HG02571 (cell line): ENCODE results near the gene IRF5.
"Not testable (repeated sequence)": the region's sequence is repeated elsewhere in the genome, so short reads cannot be mapped to it uniquely, and the experiment has no call there.

Source experiments
- ATAC-seq: cut with Tn5 transposase; IDR thresholded peaks from one replicate; pipeline ENCODE4 v1.9.1; 2021; ENCODE audit warnings: mild to moderate bottlenecking, moderate library complexity; ENCODE audit not compliant: unreplicated experiment

IRF5 gene

DNA sequence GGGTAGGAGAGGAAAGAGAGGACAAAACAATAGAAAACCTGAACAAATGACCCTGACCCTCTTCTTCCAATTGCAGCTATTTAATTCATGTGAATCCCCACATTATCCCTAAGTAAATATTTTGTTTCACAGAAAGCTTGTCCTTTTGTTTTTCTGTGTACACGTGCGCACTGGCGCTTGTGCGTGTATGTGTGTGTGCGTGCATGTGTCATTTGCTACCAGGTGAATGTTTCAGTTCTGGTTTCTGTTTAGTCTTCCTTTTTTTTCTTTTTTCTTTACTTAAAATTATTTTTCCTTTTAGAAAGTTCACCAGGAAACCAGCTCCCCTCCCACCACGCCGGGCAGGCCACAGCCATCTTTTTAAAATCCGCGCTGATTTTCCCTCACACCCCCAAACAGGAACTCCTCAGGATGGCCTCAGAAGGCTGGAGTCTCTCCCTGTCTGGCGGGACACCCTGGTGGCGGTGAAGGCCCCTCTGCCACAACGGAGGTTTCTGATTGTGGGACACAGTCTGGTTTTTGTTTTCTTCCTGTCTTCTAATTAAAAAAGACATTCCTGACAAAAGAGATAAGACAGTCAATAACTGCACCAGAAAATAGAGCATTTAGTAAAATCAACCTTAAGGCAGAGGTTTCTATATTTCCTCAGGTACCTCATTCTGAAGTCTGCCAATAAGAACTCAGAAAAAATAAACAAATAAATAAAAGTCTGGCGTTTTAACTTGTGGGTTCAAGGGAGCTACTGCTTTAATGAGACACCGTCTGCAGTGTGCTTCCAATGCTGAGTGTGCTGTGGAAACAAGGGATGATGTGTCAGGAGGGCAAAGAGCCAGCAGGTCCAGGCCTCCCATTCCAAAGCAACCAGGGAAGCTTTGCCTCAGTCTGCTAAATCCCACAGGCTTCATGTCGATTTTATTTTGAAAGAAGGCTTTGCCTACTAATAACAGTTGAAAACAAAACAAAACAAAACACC, 17.4 kb downstream of the IRF5 start:
- peak; percentile 52 for ATAC-seq

DNA sequence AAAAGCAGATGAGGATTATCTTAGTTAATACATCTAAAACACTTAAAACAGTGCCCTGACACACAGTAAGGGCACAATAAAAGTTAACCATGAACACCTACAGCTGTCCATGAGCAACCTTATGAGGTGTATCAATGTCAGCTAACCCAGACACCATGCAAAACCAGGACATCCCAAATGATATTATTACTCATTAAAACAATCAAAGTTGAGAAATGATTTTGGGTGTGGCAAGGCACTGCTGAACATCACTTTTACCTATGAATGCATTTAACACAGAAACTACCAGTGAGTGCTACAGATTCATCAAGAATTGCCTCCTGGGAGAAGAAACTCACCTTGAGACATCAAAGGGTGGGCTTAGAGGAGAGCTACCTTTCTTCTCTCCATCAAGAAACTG, 18.3 kb downstream of the IRF5 start:
- ATAC-seq: no peak

DNA sequence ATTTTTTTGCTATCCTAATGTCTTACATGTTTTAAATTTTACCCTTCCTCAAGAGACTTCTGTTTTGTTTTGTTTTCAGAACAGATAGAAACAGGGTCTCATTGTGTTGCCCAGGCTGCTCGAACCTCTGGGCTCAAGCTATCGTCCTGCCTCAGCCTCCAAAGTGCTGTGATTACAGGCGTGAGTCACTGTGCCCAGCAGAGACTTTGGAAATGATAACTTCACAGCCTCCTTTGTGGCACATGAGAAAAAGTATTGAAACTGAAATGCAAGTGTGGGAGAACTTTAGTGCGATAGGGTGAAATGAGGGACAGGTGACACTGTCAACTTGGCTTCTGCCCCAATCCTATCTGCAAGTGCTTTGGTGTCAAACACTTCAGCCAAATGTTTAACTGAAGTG, 21.6 kb downstream of the IRF5 start:
- no peak for ATAC-seq

DNA sequence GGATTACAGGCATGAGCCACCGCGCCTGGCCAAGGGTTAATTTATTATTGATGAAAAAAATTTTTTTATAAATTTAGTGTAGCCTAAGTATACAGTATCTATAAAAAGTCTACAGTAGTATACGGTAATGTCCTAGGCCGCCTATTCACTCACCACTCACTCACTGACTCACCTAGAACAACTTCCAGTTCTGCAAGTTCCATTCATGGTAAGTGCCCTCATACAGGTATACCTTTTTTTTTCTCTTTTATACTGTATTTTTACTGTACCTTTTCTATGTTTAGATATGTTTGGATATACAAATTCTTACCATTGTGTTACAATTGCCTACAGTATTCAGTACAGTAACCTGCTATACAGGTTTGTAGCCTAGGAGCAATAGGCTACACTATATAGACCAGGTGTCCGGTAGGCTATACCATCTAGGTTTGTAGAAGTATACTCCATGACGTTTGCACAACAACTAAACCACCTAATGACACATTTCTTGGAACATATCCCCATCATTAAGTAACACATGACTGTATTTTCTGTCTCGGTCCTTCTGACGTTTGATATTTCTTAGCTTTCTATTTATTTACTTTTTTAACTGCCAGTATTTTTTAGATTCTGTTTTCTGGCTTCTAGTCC, 23.4 kb downstream of the IRF5 start:
- ATAC-seq: no peak

DNA sequence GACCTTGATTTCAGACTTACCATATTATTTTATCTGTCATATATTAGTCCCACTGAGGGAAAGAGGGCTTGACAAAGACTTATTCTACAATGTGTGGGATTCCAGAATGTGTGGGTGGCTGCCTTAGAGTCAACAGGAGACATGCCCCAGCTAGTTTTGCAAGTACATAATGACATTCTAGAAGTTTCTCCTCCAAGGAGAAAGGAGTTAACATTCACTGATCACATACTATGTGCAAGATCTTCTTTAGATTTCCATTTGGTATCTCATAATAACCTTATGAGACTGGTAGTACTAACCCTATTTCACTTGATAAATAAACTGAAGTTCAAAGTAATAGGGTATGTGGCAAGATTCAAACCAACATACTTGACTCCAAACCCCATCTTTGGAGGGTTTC, 25.2 kb downstream of the IRF5 start:
- peak; percentile 31 for ATAC-seq

DNA sequence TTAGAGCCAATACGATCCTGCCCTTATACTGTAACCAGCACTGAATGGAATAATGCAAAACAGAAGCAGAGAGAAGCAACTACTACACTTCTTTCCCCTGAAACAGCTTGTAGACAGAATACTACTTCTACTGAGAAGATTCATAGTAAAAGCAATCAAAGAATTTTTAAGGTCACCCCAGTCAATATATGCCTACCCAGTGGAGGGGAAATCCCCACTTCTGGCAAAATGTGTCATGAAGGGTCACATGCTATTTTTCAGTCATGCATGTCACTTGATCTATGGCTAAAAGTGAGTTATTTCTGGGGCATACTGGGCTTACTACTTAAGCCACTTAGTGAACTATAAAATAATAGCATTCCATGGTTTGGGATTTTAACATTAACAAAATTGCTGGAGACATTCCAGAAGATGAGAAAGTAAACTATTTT, 25.6 kb downstream of the IRF5 start:
- peak; percentile 74 for ATAC-seq

DNA sequence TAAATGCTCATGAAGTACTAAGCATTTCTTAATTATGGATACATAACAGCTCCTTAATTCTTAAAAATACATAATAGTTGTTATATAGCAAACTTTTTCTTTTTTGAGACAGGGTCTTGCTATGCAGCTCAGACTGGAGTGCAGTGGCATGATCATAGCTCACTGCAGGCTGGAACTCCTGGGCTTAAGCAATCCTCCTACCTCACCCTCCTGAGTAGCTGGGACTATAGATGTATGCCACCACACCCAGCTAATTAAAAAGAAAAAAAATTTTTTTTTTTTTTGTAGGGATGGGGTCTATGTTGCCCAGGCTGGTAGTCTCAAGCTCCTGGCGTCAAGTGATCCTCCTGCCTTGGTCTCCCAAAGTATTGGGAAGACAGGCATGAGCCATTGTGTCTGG, 30.9 kb downstream of the IRF5 start:
- ATAC-seq: no peak

DNA sequence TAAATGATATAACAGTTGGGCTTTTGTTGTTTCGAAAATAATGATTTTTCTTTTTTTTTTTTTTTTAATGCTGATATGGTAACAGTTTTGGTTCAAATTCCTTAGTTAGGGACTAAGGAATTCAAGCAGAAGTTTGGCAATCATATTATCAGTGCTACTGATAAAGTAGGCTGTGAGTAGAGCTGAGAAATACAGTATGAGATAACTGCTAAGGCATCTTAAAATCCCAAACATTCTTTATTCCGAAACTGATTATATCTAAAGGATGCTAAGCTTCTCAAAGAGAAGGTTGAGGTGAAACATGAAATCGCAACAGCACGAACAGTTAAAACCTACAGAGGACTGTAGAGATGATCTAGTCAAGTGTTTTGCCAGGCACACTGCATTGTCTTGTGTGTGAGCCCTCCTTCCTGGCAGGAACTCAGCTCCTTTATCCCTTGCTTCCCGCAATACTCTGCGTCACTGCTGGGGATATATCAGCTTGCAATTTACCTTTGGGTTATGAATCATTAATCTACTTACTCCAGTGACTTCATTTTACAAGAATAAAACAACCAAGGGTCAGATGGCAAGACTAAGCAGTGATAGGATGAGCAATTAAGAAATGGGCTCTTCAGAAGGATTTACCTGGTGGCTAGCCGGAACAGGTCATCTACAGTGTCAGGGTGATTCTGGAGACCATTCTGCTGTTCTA, 36.7 kb downstream of the IRF5 start:
- ATAC-seq: no peak

DNA sequence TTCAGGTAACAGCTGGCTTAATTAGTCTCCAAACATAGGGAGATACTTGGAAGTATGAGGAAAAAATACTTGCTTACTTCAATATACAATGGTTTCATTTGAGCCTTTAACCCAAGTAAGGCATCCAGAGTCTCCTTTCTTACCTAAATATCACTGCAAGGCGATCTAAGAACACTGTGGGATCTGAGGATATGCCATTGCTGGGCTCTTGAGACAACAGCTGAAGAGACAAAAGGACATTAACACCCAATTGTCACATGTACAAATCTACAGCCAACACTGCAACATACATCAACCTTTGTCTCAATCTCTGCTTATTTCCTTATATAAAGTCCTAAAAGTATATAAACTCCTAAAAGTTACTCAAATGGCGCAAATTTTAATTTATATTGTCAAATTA, 44.4 kb downstream of the IRF5 start:
- no peak for ATAC-seq

DNA sequence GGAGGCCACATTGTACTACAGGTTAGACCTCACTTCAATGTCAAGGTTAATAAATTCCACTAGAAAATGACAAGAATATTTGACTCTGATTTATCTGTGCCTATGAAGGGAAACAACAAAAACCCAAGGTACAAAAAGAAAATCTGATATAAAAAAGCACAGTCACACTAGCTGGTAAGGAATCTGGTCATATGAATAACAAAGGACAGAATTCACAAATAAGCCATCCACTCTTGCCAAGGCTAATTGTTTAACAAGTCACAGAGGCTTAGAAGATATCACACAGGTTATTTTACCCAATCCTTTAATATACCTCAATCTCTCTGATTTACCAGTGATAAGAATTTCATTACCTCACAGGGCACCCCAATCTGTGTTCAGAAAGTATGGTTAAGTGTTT, 47.9 kb downstream of the IRF5 start:
- ATAC-seq: no peak

DNA sequence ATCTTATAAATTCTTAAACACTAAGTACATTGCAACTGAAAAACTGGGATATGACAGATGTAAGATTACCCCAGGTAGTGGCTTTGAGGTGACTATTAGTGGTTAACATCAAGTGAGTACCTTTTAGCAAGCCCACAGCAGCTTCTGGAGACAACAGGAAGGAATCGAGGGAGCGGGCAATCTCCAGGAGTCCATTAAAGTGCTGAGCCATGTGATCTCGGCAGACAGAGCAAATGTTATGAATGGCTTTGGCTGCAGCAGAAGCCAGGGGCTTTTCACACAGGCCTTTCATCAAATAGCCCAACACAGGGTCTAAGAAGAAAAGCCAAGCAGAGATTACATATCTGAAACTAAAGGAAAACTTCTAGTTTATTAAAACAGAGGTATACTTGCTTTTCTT, 48.9 kb downstream of the IRF5 start:
- ATAC-seq: no peak

DNA sequence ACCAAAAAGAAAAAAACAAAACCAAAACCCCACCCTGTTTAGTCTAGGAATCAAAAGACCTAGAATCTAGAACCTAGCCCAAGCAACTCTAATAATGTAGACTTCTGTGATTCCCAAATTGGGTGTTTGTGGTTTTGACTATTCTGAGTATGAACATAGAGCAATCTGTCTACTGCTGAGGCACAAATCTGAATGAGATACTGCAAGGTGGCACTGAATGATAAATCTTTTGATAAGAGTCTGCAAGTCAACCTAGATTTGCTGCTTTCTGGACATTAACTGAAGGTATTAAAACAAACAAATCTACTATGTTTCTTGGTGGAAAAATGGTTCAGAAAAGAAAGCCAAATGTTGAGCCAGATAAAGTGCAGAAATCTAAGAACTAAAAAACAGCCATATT, 50.6 kb downstream of the IRF5 start:
- no peak for ATAC-seq

DNA sequence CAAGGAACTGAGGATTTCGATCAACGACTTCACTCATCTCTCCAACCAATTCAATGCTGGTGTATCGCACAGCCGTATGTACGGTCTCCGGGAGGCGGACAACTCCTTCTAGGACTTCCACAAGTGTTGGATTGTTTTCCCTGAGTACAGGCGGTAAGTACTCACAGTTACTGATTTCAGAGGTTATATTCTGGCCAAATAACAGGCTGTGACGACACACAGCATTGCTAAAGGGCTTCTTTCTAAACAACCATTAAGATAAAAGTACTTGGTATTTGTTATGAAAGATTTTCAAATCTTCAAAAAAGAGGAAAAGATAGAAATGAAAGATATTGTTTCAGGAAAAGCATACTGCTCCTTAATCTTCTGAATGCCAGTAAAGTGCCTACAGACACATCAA, 52.2 kb downstream of the IRF5 start:
- no peak for ATAC-seq

DNA sequence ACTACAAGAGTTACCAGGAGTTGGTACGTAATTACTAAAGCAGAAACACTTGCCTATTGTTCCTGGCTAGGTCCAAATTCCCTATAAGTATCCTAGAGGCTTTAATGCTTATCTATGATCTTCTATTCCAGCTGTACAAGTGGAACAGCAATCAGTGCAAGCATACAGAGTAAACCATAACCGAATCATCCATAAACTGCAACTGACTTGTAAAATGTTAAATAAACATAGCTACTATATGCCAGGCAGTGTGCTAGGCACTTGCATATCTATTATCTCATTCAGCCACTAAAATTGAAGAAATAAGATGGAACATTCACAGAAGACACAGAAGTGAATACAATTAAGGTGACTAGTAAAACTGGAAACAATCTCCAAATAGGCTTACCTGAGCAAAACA, 55.7 kb downstream of the IRF5 start:
- ATAC-seq: no peak

DNA sequence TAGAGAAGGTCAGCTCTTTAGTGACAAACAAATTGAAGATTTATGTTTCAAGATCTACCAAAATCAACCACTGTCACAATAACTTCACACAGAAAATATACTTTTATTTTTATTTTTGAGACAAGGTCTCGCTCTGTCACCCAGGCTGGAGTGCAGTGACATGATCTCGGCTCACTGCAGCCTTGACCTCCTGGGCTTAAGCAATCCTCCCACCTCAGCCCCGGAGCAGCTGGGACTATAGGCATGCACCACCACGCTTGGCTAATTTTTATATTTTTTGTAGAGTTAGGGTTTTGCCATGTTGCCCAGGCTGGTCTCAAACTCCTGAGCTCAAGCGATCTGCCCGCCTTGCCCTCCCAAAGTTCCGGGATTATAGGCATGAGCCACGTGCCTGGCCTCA, 56.8 kb downstream of the IRF5 start:
- ATAC-seq: not testable (repeated sequence)

DNA sequence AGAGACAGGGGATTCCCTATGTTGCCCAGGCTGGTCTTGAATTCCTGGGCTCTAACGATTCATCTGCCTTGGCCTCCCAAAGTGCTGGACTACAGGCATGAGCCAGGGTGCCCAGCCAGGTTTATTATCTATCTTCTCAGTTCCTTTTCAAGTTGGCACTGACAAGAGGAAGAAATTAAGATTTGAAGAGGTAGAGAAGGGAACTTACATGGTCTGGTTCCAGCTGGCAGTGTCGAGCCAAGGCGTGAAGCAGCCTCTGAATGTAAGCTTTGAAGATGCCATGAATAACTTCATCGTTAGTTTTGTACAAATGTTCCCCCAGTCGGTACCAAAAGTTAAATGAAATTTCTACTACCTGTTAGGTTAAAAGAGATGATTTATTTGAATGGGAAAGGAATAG, 59.5 kb downstream of the IRF5 start:
- no peak for ATAC-seq
